K562 (cell line): ENCODE measurements around the gene SCAMP3. TPM values are rescaled to one million over a fixed set of nuclear protein-coding genes. Genes with fewer than 3 reads are reported as not detected.
A peak's percentile ranks its signal among the peaks of the same experiment; 100 is the strongest.

Experiments used
- ATF3 ChIP-seq, 2 experiments: fragments of 450-650 bp in 1 of 2; sonication (generic) in 1 of 2; formaldehyde crosslinking in 1 of 2; IDR thresholded peaks in 1 of 2; conservative IDR thresholded peaks in 1 of 2; 2 replicates each; pipeline versions ENCODE4 v1.6.1 to v1.8.1; 2016 to 2023; ENCODE audit warnings: mild to moderate bottlenecking in 2 of 2, moderate library complexity in 2 of 2, inconsistent platforms in 1 of 2, missing genetic modification reagents in 1 of 2
- GATA2 ChIP-seq: sonication (generic); formaldehyde crosslinking; IDR thresholded peaks from 2 replicates; pipeline ENCODE4 v1.4.0; 2020; ENCODE audit warnings: mild to moderate bottlenecking, missing genetic modification reagents
- HMGXB4 ChIP-seq: sonication (generic); formaldehyde crosslinking; IDR thresholded peaks from 2 replicates; pipeline ENCODE4 v1.8.1; 2023; ENCODE audit warnings: mild to moderate bottlenecking, missing genetic modification reagents
- NFE2 ChIP-seq: IDR thresholded peaks from 2 replicates; pipeline ENCODE4 v1.6.1; 2014; ENCODE audit warnings: antibody characterized with exemption, low read depth
- NR2F6 ChIP-seq: fragments of 450-650 bp; formaldehyde crosslinking; IDR thresholded peaks from 2 replicates; pipeline ENCODE4 v1.4.0; 2020; ENCODE audit warnings: mild to moderate bottlenecking
- RERE ChIP-seq: sonication (generic); formaldehyde crosslinking; IDR thresholded peaks from 2 replicates; pipeline ENCODE4 v1.8.0; 2023; ENCODE audit warnings: missing genetic modification reagents, mild to moderate bottlenecking, borderline replicate concordance
- REST ChIP-seq, 2 experiments: fragments of 450-650 bp; formaldehyde crosslinking in 1 of 2; IDR thresholded peaks; 2 replicates each; pipeline versions ENCODE4 v1.4.0 to v1.6.1; 2014 to 2020; ENCODE audit warnings: mild to moderate bottlenecking in 2 of 2, borderline replicate concordance in 1 of 2, low read depth in 1 of 2
- ZNF175 ChIP-seq: fragments of 200-800 bp; sonication (Bioruptor generic); IDR thresholded peaks from 2 replicates; pipeline ENCODE4 v1.6.1; 2016; ENCODE audit warnings: low read depth, mild to moderate bottlenecking, missing genetic modification characterization, missing compliant biosample characterization
- polyA plus RNA-seq, 8 experiments: library from polyadenylated mRNA; depleted of rRNA in 4 of 8; stranded (reverse) in 5 of 8; unstranded in 3 of 8; fragments of >200 nt; fragmentation: Nextera tagmentation in 2 of 8; fragmentation: Illumina TruSeq in 1 of 8; extraction: Ambion mirVana in 2 of 8; extraction: Trizol in 1 of 8; gene quantifications; 2 replicates each; pipeline versions ENCODE4 v1.2.1 to v1.2.3, GENCODE V29; 2011 to 2014; ENCODE audit warnings: inconsistent platforms in 1 of 8, missing spikeins in 1 of 8
- total RNA-seq, 7 experiments: library from RNA; depleted of rRNA in 6 of 7; stranded (reverse); fragments of >200 nt in 6 of 7; fragmentation: Illumina TruSeq in 2 of 7; extraction: Trizol in 2 of 7; gene quantifications; 2 replicates each; pipeline versions ENCODE4 v1.2.1 to v1.2.3, GENCODE V29; 2011 to 2021; ENCODE audit warnings: low replicate concordance in 1 of 7

The SCAMP3 gene
- total and polyA plus RNA-seq, 9 of the 15 experiments (the other 6 are each of a cell fraction or from before 2014, with no cell fraction given), result 14.2 to 131 (median 86.1) TPM

- TF ChIP-seq HMGXB4 (CRISPR knock-in tag) (no peak), REST (IDR thresholded peaks at IDR 0.05; ENCODE audit: borderline replicate concordance) (no peak), REST (CRISPR knock-in tag; IDR thresholded peaks at IDR 0.05; ENCODE audit: low read depth) (0 out of 2 replicates have a peak, but pooled peaks have one; percentile 32), ZNF175 (CRISPR knock-in tag) (peak; percentile 72; the same call in 1 of the 2 replicates), NFE2 (no peak), NR2F6 (CRISPR knock-in tag) (no peak), GATA2 (CRISPR knock-in tag) (no peak), RERE (CRISPR knock-in tag) (no peak), ATF3 (IDR thresholded peaks at IDR 0.05) (no peak), ATF3 (CRISPR knock-in tag; conservative IDR thresholded peaks at IDR 0.05) (no peak)
Measured at GRCh38 chr1:155208541-155209311, 53.4 kb downstream of the SCAMP3 start, which contains the start of gene MTX1 (continued).
